NOMO-1 treated with DMSO at 0.1 percent for 48 hours (cell line): Measurements from ENCODE around the gene CLIP1.
"Not testable (repeated sequence)": the region's sequence is repeated elsewhere in the genome, so short reads cannot be mapped to it uniquely, and the experiment has no call there.

ENCODE experiments used
- DNase-seq: peaks from one replicate; lab custom pipeline; 2025; ENCODE audit not compliant: unreplicated experiment; lab: John Stamatoyannopoulos, UW

CLIP1 gene

DNA sequence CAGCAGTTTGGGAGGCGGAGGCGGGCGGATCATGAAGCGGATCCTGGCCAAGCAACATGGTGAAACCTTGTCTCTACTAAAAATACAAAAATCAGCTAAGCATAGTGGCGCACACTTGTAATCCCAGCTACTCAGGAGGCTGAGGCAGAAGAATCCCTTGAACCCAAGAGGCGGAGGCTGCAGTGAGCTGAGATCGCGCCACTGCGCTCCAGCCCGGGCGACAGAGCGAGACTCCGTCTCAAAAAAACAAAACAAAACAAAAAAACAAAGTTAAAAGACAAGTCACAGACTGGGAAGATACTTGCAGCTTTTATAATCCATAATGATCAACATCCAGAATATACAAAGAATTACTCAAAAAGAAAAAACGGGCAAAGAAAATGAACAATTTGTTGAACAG, 161.7 kb downstream of the CLIP1 start:
- not testable (repeated sequence) for DNase-seq

GRCh38 chr12:122258939-122259338, 163.5 kb downstream of the CLIP1 start:
- DNase-seq, result not testable (repeated sequence)

DNA sequence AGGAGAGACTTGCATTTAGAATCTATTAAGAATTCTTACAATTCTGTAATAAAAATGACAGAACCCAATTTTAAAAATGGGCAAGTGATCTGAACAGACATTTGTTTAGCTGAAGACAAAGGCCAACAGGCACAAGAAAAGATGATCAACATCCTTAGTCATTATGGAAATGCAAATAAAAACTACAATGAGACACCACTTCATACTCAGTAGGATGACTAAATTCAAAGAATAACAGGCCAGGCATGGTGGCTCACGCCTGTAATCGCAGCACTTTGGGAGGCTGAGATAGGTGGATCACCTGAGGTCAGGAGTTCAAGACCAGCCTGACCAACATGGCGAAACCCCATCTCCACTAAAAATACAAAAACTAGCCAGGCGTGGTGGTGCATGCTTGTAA, 164.0 kb downstream of the CLIP1 start:
- not testable (repeated sequence) for DNase-seq

GRCh38 chr12:122250536-122250935, 171.9 kb downstream of the CLIP1 start:
- DNase-seq, result no peak

GRCh38 chr12:122250047-122250446, 172.4 kb downstream of the CLIP1 start:
- DNase-seq, result no peak

DNA sequence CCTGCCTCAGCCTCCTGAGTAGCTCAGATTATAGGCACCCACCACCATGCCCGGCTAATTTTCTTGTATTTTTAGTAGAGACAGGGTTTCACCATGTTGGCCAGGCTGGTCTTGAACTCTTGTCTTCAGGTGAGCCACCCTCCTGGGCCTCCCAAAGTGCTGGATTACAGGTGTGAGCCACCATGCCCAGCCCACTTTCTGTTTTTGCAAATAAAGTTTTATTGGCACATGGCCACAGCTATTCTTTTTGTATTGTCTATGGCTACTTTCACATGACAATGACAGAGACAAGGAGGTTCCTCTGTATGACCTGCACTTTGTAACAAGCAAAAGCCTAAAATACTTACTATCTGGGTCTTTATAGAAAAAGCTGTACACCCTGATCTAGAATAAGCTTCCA, 176.9 kb downstream of the CLIP1 start:
- no peak for DNase-seq

GRCh38 chr12:122244565-122245371, 177.7 kb downstream of the CLIP1 start:
- no peak for DNase-seq

GRCh38 chr12:122243965-122244364, 178.5 kb downstream of the CLIP1 start:
- DNase-seq, result no peak

DNA sequence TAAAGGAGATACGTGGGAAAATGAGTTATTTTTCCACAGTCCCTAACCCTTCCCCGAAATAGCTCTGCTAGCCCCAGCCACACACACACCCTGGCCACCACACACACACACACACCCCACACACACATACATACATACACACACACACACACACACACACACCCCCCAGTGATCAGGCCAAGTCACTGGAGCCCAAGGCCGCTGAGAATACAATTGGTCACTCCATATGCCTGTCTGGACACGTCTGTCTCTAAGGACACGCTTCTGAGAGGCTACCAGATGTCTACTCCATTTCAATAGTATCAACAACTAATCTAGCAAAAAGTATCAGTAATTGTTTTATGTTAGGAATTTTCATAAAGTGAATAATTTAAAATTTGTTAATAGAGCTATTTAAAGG, 183.6 kb downstream of the CLIP1 start:
- DNase-seq, result no peak

DNA sequence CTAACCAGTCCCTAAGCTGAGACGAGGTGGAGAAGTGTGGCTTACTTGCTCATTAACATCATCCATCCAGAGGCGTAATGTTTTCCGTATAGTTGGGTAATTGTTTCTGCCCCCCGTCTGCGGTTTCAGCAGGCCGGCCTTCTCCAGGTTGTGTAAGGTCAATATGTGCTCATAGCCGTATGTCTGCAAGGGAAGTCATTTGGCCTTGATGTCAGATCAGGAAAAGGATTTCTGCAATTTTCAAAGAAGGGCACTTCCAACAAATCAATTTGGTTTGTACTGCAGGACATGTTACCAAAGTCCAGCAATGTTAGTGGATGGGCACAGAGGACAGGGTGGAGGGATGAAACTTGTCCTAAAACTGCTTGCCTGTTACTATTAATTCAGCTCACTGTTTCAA, 186.7 kb downstream of the CLIP1 start:
- DNase-seq, result peak; percentile 96

- DNase-seq, result no peak
These were observed 189.8 kb downstream of the CLIP1 start for GRCh38 chr12:122232691-122233090.

GRCh38 chr12:122230798-122231197, 191.7 kb downstream of the CLIP1 start:
- no peak for DNase-seq

GRCh38 chr12:122228092-122228491, 194.4 kb downstream of the CLIP1 start:
- no peak for DNase-seq

- no peak for DNase-seq
These were observed 195.1 kb downstream of the CLIP1 start for GRCh38 chr12:122227341-122227740.

GRCh38 chr12:122226366-122227125, 195.9 kb downstream of the CLIP1 start:
- DNase-seq, result no peak

DNA sequence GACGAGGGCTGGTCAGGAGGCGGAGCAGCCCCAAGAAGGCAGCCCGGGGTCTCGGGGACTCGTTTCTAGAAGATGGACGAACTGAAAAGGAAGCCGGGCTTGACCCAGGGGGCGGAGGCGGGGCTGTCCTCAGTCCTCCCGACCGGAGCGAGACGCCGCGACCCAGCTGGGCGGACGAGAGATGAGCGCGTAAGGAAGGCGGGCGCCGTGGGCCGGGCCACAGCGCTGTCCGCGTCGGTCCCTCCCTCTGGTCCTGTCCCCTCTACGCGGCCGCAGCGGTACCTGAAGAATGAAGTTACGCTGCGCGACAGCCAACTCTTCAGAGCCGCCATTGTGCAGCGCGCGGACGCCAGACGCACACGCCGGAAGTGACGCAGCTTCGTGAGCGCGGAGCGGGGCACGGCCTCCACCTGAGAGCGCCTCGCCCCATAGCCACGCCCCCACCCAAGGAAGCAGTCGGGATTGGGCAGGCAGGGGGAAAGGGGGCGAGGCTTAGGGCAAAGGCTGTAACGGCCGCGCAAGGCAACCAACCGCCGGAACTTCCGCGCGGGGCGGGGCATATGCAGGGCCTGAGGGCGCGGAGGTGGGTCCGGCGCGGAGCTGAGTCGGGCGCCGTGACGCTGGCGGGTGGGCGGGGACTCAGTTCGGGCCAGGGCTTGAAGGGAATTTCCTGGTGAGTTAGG, 196.6 kb downstream of the CLIP1 start, which contains the start of gene DIABLO:
Gene DIABLO (minus strand): TSS at position 370 of the 683 bp plus-strand sequence. CDS start 38 bp downstream, at position 332.
- peak; percentile 98 for DNase-seq
